Measurements from ENCODE around the gene GDF2. TPM values are rescaled to one million over a fixed set of nuclear protein-coding genes. Genes with fewer than 3 reads are reported as not detected.

Gene GDF2
- total RNA-seq, 1 experiment from 2014 or later, result not detected

DNA sequence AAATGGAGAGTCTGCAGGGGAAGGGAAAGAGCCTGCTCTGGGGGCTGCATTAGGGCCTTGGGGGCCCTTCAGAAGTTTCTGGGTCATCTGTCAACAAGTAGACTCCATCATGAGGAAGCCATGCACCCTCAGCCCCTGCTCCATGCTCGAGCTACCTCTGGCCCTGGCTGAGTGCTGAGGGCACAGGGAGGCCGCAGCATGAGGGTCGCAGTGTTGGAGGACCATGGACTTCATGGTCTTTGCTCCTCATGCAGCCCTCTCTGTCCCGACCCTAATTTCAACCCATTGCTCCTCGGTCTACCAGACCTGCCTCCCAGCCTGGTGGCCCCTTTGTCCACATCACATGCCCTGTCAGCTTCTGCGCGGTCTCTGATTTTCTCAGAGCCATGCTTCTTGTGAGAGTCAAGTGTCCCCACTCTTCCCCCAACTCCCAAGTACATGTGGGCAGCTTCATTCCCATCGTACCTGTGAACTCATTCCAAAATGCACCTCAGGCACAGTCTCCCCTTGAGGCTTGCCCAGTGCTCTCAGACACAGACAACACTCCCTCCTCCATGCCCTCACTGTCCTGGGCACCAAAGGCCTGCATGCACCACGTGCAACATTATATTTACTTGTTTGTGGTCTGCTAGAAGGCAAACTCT is 47.1 kb downstream of the GDF2 start:
- H3K4me3 Mint-ChIP-seq (ENCODE audit: unreplicated experiment), result no peak overlapping the region
- intact Hi-C loops (cut with micrococcal nuclease; ENCODE audit: unreplicated experiment), result no loop called here
- BruUV-seq (replicated peaks), result no TSS peak

DNA sequence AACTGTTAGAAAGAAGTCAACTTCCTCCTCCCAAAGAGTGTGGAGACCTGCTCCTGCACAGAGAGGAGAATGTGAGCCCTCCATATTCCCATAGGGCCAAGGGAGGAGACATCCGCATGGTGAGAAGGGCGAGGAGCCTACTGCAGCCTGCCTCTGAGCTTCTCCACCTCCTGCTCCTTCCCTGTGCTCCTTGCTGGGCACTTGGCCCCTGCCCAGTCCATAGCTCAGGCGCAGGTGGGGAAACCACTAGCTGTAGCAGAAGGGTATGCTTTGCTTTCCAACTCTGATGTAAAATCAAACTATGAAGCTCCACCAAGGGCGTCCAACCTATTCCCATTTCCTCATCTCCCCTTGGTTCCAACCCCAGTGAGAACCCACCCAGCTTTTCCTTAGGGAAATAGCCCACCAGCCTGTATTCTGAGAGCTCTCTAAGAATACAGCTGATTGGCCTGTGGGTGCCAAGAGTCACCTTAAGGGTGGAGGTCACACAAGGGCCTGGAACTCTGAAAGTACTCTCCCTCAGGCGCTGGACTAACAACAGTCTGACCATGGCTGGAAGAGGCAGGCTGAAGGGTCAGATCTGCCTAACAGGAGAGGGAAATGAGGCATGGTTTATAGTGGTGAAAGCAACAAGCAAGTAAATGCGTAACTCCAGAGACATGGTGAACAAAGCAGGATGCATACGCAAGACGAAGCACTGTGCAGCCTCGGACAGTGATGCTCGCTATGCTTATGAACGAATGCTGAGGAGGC is 47.9 kb downstream of the GDF2 start:
- CTCF ChIA-PET, result no interaction called here
- no TSS peak for BruUV-seq (replicated peaks)

More for the DNA sequence above, 47.1 kb downstream of the GDF2 start:
- H3K9me3 Mint-ChIP-seq (ENCODE audit: unreplicated experiment), result no peaks in the 10 kb centered on the region
- no peaks in the 10 kb centered on the region for H3K9me3 ChIP-seq
- no peaks in the 10 kb centered on the region for H3K4me1 Mint-ChIP-seq (ENCODE audit: low read depth, unreplicated experiment)
- ChIA-PET POLR2A (no interaction called here), CTCF (no interaction called here)
- DNase-seq, result peak in 1 of 2 experiments; percentile 28
- H3K27me3 Mint-ChIP-seq (ENCODE audit: insufficient read depth, unreplicated experiment), result no peaks in the 10 kb centered on the region
- no peaks in the 10 kb centered on the region for H3K36me3 ChIP-seq (ENCODE audit: control insufficient read depth, insufficient read depth, low read length)
- no peak overlapping the region for H3K27ac Mint-ChIP-seq (ENCODE audit: unreplicated experiment)
- no peaks in the 10 kb centered on the region for H3K27me3 ChIP-seq (replicated peaks; ENCODE audit: control insufficient read depth, insufficient read depth, low read length)
- H3K36me3 Mint-ChIP-seq (ENCODE audit: insufficient read depth, unreplicated experiment), result no peaks in the 10 kb centered on the region
- no peak overlapping the region for H3K4me3 ChIP-seq (ENCODE audit: low read depth, low read length)
- H3K4me1 ChIP-seq, result no peaks in the 10 kb centered on the region
- TF ChIP-seq CTCF (IDR thresholded peaks at IDR 0.05; ENCODE audit: insufficient read depth in 1 of 2, low read depth in 1 of 2, low read length in 1 of 2, severe bottlenecking in 1 of 2, unreplicated experiment in 1 of 2), result no peak

DNA sequence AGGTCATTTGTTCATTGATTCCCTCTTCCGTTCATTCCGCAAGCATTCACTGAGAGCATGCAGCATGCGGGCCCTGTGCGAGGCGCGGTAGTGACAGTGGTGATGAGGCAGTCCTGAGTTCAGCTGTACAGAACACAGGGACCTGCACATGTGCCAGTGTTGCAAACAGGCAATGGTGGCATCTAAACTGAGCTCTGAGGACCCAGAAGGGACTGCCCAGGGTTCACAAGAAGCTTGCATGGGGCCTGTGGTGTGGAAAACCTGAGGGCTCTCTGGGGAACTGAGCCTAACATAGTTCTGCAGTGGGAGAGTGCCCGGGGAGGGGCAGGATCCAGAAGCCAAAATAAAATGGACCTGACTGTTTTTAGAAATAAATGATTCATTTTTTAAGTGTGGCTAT is 48.6 kb downstream of the GDF2 start:
- Histone ChIP-seq H3K4me1 (no peaks in the 10 kb centered on the region), H3K4me3 (ENCODE audit: low read depth, low read length) (no peak overlapping the region), H3K9me3 (no peaks in the 10 kb centered on the region), H3K27me3 (replicated peaks; ENCODE audit: control insufficient read depth, insufficient read depth, low read length) (no peaks in the 10 kb centered on the region), H3K36me3 (ENCODE audit: control insufficient read depth, insufficient read depth, low read length) (no peaks in the 10 kb centered on the region)
- H3K27ac Mint-ChIP-seq (ENCODE audit: unreplicated experiment), result no peak overlapping the region
- peak in 1 of 2 experiments; percentile 19 for DNase-seq
- H3K4me3 Mint-ChIP-seq (ENCODE audit: unreplicated experiment), result no peak overlapping the region
- intact Hi-C loops (cut with micrococcal nuclease; ENCODE audit: unreplicated experiment), result no loop called here
- H3K4me1 Mint-ChIP-seq (ENCODE audit: low read depth, unreplicated experiment), result no peaks in the 10 kb centered on the region
- ChIA-PET CTCF (no interaction called here), POLR2A (no interaction called here)
- no peaks in the 10 kb centered on the region for H3K36me3 Mint-ChIP-seq (ENCODE audit: insufficient read depth, unreplicated experiment)
- no TSS peak for BruUV-seq (replicated peaks)
- no peak for TF ChIP-seq CTCF (IDR thresholded peaks at IDR 0.05; ENCODE audit: insufficient read depth in 1 of 2, low read depth in 1 of 2, low read length in 1 of 2, severe bottlenecking in 1 of 2, unreplicated experiment in 1 of 2)
- H3K9me3 Mint-ChIP-seq (ENCODE audit: unreplicated experiment), result no peaks in the 10 kb centered on the region
- no peaks in the 10 kb centered on the region for H3K27me3 Mint-ChIP-seq (ENCODE audit: insufficient read depth, unreplicated experiment)

More for the DNA sequence above, 47.9 kb downstream of the GDF2 start:
- Mint-ChIP-seq H3K36me3 (ENCODE audit: insufficient read depth, unreplicated experiment) (no peaks in the 10 kb centered on the region), H3K27ac (ENCODE audit: unreplicated experiment) (no peak overlapping the region), H3K4me1 (ENCODE audit: low read depth, unreplicated experiment) (no peaks in the 10 kb centered on the region), H3K9me3 (ENCODE audit: unreplicated experiment) (no peaks in the 10 kb centered on the region), H3K27me3 (ENCODE audit: insufficient read depth, unreplicated experiment) (no peaks in the 10 kb centered on the region), H3K4me3 (ENCODE audit: unreplicated experiment) (no peak overlapping the region)
- POLR2A ChIA-PET, result no interaction called here
- no peaks in the 10 kb centered on the region for H3K9me3 ChIP-seq
- H3K4me3 ChIP-seq (ENCODE audit: low read depth, low read length), result no peak overlapping the region
- no peaks in the 10 kb centered on the region for H3K36me3 ChIP-seq (ENCODE audit: control insufficient read depth, insufficient read depth, low read length)
- DNase-seq, result peak in 1 of 2 experiments; percentile 21
- H3K27me3 ChIP-seq (replicated peaks; ENCODE audit: control insufficient read depth, insufficient read depth, low read length), result no peaks in the 10 kb centered on the region
- intact Hi-C loops (cut with micrococcal nuclease; ENCODE audit: unreplicated experiment), result no loop called here
- no peaks in the 10 kb centered on the region for H3K4me1 ChIP-seq
- no peak for TF ChIP-seq CTCF (IDR thresholded peaks at IDR 0.05; ENCODE audit: insufficient read depth in 1 of 2, low read depth in 1 of 2, low read length in 1 of 2, severe bottlenecking in 1 of 2, unreplicated experiment in 1 of 2)
